ENCODE data around the gene KRT10. TPM values are rescaled to one million over a fixed set of nuclear protein-coding genes. Genes with fewer than 3 reads are reported as not detected.
A peak's percentile ranks its signal among the peaks of the same experiment; 100 is the strongest.
"Not testable (repeated sequence)": the region's sequence is repeated elsewhere in the genome, so short reads cannot be mapped to it uniquely, and the experiment has no call there.

KRT10 gene
- polyA plus RNA-seq, 1 donor = 40.7 TPM

DNA sequence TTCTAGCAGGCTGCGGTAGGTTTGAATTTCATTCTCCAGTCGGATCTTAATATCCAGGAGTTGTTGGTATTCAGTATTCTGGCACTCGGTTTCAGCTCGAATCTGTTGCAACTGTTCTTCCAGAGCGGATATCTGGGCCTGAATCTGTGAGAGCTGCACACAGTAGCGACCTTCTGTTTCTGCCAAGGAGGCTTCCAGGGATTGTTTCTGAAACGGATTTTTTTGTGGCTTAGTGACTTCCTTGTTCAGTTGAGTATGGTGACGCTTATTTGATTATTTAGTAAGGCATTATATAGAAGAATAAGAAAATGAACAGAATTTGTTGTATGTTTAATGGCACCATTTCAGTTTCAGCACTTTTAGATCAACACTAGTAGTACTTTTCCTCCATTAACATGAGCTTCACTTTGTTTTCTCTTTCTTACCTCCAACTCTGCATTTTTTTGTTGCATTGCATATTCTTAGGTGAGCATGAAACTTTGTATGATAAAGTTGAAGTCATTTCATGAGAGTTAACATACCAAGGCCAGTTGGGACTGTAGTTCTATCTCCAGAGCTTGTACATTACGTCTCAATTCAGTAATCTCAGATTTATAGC is 2.8 kb downstream of the KRT10 start:
- H3K27ac ChIP-seq (ENCODE audit: low read length) = peak overlapping the region; percentile 54
- H3K4me3 ChIP-seq (ENCODE audit: low read length) = peak overlapping the region; percentile 56
- DNase-seq = peak in 1 of 2 donors; percentile 22
- 38% methylated on average over 1 of the region's 9 CpGs for WGBS (ENCODE audit: insufficient coverage, low lambda C conversion rate)
- H3K4me1 ChIP-seq (ENCODE audit: control insufficient read depth, insufficient read depth, low read length) = no peaks in the 10 kb centered on the region
- H3K9me3 ChIP-seq (ENCODE audit: control insufficient read depth, low read depth, low read length) = no peaks in the 10 kb centered on the region
- no peaks in the 10 kb centered on the region for H3K27me3 ChIP-seq (ENCODE audit: control insufficient read depth, insufficient read depth, low read length)
- H3K36me3 ChIP-seq (ENCODE audit: control insufficient read depth, insufficient read depth, low read length) = peaks cover 8% of the 10 kb centered on the region

- Histone ChIP-seq H3K4me3 (ENCODE audit: low read length) (peak overlapping the region; percentile 72), H3K27me3 (ENCODE audit: control insufficient read depth, insufficient read depth, low read length) (no peaks in the 10 kb centered on the region), H3K36me3 (ENCODE audit: control insufficient read depth, insufficient read depth, low read length) (peaks cover 8% of the 10 kb centered on the region), H3K4me1 (ENCODE audit: control insufficient read depth, insufficient read depth, low read length) (no peaks in the 10 kb centered on the region), H3K9me3 (ENCODE audit: control insufficient read depth, low read depth, low read length) (no peaks in the 10 kb centered on the region), H3K27ac (ENCODE audit: low read length) (peak overlapping the region; percentile 70)
- peak; percentile 68 to 91 for DNase-seq
- 45% methylated on average over 2 of the region's 73 CpGs for WGBS (ENCODE audit: insufficient coverage, low lambda C conversion rate)
Observed at GRCh38 chr17:40818733-40819527, 3.5 kb downstream of the KRT10 start.

DNA sequence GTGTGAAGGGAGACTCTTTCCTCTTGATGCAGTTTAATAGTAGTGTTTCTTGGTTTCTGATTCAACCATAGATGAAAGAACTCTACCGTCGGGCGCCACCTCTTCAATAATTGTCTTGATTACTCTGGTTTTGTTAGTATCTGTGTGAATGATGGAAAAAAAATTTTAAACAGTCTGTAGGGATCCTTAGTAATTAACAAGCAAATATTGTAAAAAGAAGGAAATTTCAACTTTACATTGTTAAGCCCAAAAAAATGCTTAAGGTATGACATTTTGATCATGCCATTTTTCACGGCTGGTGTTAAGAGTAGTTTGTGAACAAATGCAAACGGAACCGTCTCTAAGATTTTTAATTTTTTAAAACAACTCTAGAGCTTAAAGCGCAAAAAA is 4.1 kb downstream of the KRT10 start:
- Histone ChIP-seq H3K9me3 (ENCODE audit: control insufficient read depth, low read depth, low read length) (no peaks in the 10 kb centered on the region), H3K27me3 (ENCODE audit: control insufficient read depth, insufficient read depth, low read length) (no peaks in the 10 kb centered on the region)
- WGBS (ENCODE audit: insufficient coverage, low lambda C conversion rate) = no CpG with 5 or more reads among the region's 7 CpGs

DNA sequence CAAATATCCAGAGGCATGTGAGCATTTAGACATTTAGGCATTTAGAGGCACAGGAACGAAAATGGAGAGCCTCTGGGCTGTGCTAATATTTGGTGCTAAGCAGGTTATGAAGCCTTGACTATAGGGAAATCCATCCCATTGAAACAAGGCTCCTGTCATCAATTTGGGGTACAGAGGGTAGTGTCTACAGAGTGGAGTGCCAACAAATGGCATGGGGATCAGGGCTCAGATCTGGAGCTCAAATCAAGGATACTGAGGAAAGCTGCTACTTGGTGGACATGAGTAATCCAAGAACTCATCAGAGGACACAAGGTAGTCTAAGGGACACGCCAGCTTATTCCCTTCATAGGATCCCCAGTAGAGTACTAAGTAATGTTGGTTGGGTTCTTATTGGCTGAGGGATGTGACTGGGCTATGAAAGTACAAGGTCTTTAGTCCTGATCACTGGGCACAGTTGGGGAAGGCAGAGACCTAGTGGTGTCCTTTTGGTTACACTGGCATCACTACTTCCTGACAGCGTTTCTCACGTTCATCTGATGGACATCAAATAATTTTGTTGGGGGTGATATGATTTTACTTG is 5.2 kb downstream of the KRT10 start:
- Histone ChIP-seq H3K4me1 (ENCODE audit: control insufficient read depth, insufficient read depth, low read length) (no peaks in the 10 kb centered on the region), H3K9me3 (ENCODE audit: control insufficient read depth, low read depth, low read length) (no peaks in the 10 kb centered on the region), H3K27me3 (ENCODE audit: control insufficient read depth, insufficient read depth, low read length) (peaks cover 5% of the 10 kb centered on the region), H3K27ac (ENCODE audit: low read length) (no peak overlapping the region), H3K4me3 (ENCODE audit: low read length) (no peak overlapping the region), H3K36me3 (ENCODE audit: control insufficient read depth, insufficient read depth, low read length) (peaks cover 8% of the 10 kb centered on the region)
- no peak for DNase-seq
- 100% methylated on average over 1 of the region's 4 CpGs for WGBS (ENCODE audit: insufficient coverage, low lambda C conversion rate)

More for the DNA sequence above, 4.1 kb downstream of the KRT10 start:
- DNase-seq = no peak
- peak overlapping the region; percentile 72 for H3K4me3 ChIP-seq (ENCODE audit: low read length)
- H3K36me3 ChIP-seq (ENCODE audit: control insufficient read depth, insufficient read depth, low read length) = peaks cover 8% of the 10 kb centered on the region
- peak overlapping the region; percentile 70 for H3K27ac ChIP-seq (ENCODE audit: low read length)
- H3K4me1 ChIP-seq (ENCODE audit: control insufficient read depth, insufficient read depth, low read length) = no peaks in the 10 kb centered on the region

GRCh38 chr17:40816569-40816968 is 5.8 kb downstream of the KRT10 start:
- Histone ChIP-seq H3K27ac (ENCODE audit: low read length) (no peak overlapping the region), H3K4me1 (ENCODE audit: control insufficient read depth, insufficient read depth, low read length) (no peaks in the 10 kb centered on the region), H3K4me3 (ENCODE audit: low read length) (no peak overlapping the region), H3K27me3 (ENCODE audit: control insufficient read depth, insufficient read depth, low read length) (peaks cover 6% of the 10 kb centered on the region), H3K9me3 (ENCODE audit: control insufficient read depth, low read depth, low read length) (no peaks in the 10 kb centered on the region), H3K36me3 (ENCODE audit: control insufficient read depth, insufficient read depth, low read length) (peaks cover 8% of the 10 kb centered on the region)
- WGBS (ENCODE audit: insufficient coverage, low lambda C conversion rate) = no CpG with 5 or more reads among the region's 3 CpGs
- no peak for DNase-seq

DNA sequence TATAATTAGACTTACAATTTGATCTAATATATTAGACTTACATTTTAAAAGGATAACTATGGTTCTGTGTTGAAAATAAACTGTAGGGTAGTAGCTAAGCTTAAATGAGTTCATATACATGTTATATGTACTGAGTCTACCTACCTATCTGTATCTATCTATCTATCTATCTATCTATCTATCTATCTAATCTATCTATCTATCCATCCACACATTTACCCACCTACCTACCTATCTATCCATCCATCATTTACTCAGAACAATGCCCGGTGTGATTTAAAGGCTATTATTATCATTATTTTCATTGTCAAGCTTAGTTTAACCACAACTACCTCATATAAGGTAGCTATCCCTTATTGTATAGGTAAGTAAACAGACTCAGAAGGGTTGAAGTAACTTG is 7.0 kb downstream of the KRT10 start:
- H3K4me1 ChIP-seq (ENCODE audit: control insufficient read depth, insufficient read depth, low read length) = no peaks in the 10 kb centered on the region
- H3K27me3 ChIP-seq (ENCODE audit: control insufficient read depth, insufficient read depth, low read length) = peaks cover 9% of the 10 kb centered on the region
- H3K9me3 ChIP-seq (ENCODE audit: control insufficient read depth, low read depth, low read length) = no peaks in the 10 kb centered on the region
- WGBS (ENCODE audit: insufficient coverage, low lambda C conversion rate) = 83% methylated on average over 1 of the region's 1 CpG
- no peak overlapping the region for H3K4me3 ChIP-seq (ENCODE audit: low read length)
- no peak for DNase-seq
- no peak overlapping the region for H3K27ac ChIP-seq (ENCODE audit: low read length)
- peaks cover 8% of the 10 kb centered on the region for H3K36me3 ChIP-seq (ENCODE audit: control insufficient read depth, insufficient read depth, low read length)

GRCh38 chr17:40814657-40815056 is 7.8 kb downstream of the KRT10 start:
- H3K27me3 ChIP-seq (ENCODE audit: control insufficient read depth, insufficient read depth, low read length) = peaks cover 10% of the 10 kb centered on the region
- H3K4me1 ChIP-seq (ENCODE audit: control insufficient read depth, insufficient read depth, low read length); H3K36me3 ChIP-seq (ENCODE audit: control insufficient read depth, insufficient read depth, low read length); H3K27ac ChIP-seq (ENCODE audit: low read length); H3K4me3 ChIP-seq (ENCODE audit: low read length); H3K9me3 ChIP-seq (ENCODE audit: control insufficient read depth, low read depth, low read length); DNase-seq: not testable (repeated sequence)
- WGBS (ENCODE audit: insufficient coverage, low lambda C conversion rate) = no CpG with 5 or more reads among the region's 3 CpGs

GRCh38 chr17:40813804-40814203 is 8.6 kb downstream of the KRT10 start:
- peaks cover 16% of the 10 kb centered on the region for H3K27me3 ChIP-seq (ENCODE audit: control insufficient read depth, insufficient read depth, low read length)
- DNase-seq = no peak
- H3K9me3 ChIP-seq (ENCODE audit: control insufficient read depth, low read depth, low read length) = no peaks in the 10 kb centered on the region
- 40% methylated on average over 2 of the region's 4 CpGs for WGBS (ENCODE audit: insufficient coverage, low lambda C conversion rate)
- H3K36me3 ChIP-seq (ENCODE audit: control insufficient read depth, insufficient read depth, low read length) = peaks cover 8% of the 10 kb centered on the region
- H3K4me3 ChIP-seq (ENCODE audit: low read length) = no peak overlapping the region
- H3K4me1 ChIP-seq (ENCODE audit: control insufficient read depth, insufficient read depth, low read length) = no peaks in the 10 kb centered on the region
- no peak overlapping the region for H3K27ac ChIP-seq (ENCODE audit: low read length)

- no peak for DNase-seq
- Histone ChIP-seq H3K9me3 (ENCODE audit: control insufficient read depth, low read depth, low read length) (no peaks in the 10 kb centered on the region), H3K27me3 (ENCODE audit: control insufficient read depth, insufficient read depth, low read length) (peaks cover 19% of the 10 kb centered on the region), H3K27ac (ENCODE audit: low read length) (no peak overlapping the region), H3K4me1 (ENCODE audit: control insufficient read depth, insufficient read depth, low read length) (no peaks in the 10 kb centered on the region), H3K36me3 (ENCODE audit: control insufficient read depth, insufficient read depth, low read length) (peaks cover 8% of the 10 kb centered on the region), H3K4me3 (ENCODE audit: low read length) (no peak overlapping the region)
- WGBS (ENCODE audit: insufficient coverage, low lambda C conversion rate) = 90% methylated on average over 2 of the region's 3 CpGs
Observed at GRCh38 chr17:40812639-40813038, 9.8 kb downstream of the KRT10 start.

GRCh38 chr17:40810494-40810893 is 11.9 kb downstream of the KRT10 start:
- H3K36me3 ChIP-seq (ENCODE audit: control insufficient read depth, insufficient read depth, low read length) = no peaks in the 10 kb centered on the region
- peaks cover 38% of the 10 kb centered on the region for H3K27me3 ChIP-seq (ENCODE audit: control insufficient read depth, insufficient read depth, low read length)
- no peak overlapping the region for H3K27ac ChIP-seq (ENCODE audit: low read length)
- WGBS (ENCODE audit: insufficient coverage, low lambda C conversion rate) = 53% methylated on average over 2 of the region's 6 CpGs
- no peaks in the 10 kb centered on the region for H3K9me3 ChIP-seq (ENCODE audit: control insufficient read depth, low read depth, low read length)
- no peak overlapping the region for H3K4me3 ChIP-seq (ENCODE audit: low read length)
- no peak for DNase-seq
- no peaks in the 10 kb centered on the region for H3K4me1 ChIP-seq (ENCODE audit: control insufficient read depth, insufficient read depth, low read length)

Measured in large intestine (tissue), 3 donors.